Gastroesophageal sphincter (tissue), 4 donors: ENCODE data around the gene NAB1. TPM values are rescaled to one million over a fixed set of nuclear protein-coding genes. Genes with fewer than 3 reads are reported as not detected.

ENCODE experiments used
- ATAC-seq: fragments of 150-250 bp; one replicate; pipeline ENCODE4 v1.9.1; 2016; ENCODE audit warnings: mild to moderate bottlenecking, moderate library complexity
- H3K27ac ChIP-seq, 4 donors: fragments of 200-600 bp; sonication (generic) in 3 of 4; 1 replicate in 3 of 4; 2 replicates in 1 of 4; pipeline ENCODE4 v1.5.1; 2016 to 2019
- H3K27me3 ChIP-seq: fragments of 200-600 bp; sonication (generic); one replicate; pipeline ENCODE4 v1.5.1; 2019
- H3K36me3 ChIP-seq, 2 donors: fragments of 200-600 bp; sonication (generic); one replicate each; pipeline ENCODE4 v1.5.1; 2019; ENCODE audit warnings: control low read depth in 1 of 2
- H3K4me1 ChIP-seq, 3 donors: fragments of 200-600 bp; sonication (generic); 1 replicate in 2 of 3; 2 replicates in 1 of 3; pipeline ENCODE4 v1.5.1; 2016 to 2019; ENCODE audit warnings: control low read depth in 2 of 3
- H3K4me3 ChIP-seq, 2 donors: fragments of 200-600 bp; sonication (generic); one replicate each; pipeline ENCODE4 v1.5.1; 2019; ENCODE audit warnings: mild to moderate bottlenecking in 1 of 2, moderate library complexity in 1 of 2
- H3K9me3 ChIP-seq, 3 donors: fragments of 200-600 bp; sonication (generic); one replicate each; pipeline ENCODE4 v1.5.1; 2017 to 2019; ENCODE audit warnings: control low read depth in 2 of 3
- CTCF ChIP-seq, 4 experiments: fragments of 200-600 bp in 2 of 4; fragments of 450-650 bp in 2 of 4; sonication (generic) in 1 of 4; IDR thresholded peaks; one replicate each; pipeline ENCODE4 v1.5.1; 2017 to 2019; ENCODE audit warnings: antibody characterized with exemption in 4 of 4, mild to moderate bottlenecking in 2 of 4, moderate library complexity in 2 of 4
- EP300 ChIP-seq: sonication (generic); formaldehyde crosslinking; IDR thresholded peaks from one replicate; pipeline ENCODE4 v1.6.1; 2017; ENCODE audit warnings: antibody characterized with exemption, mild to moderate bottlenecking
- POLR2A ChIP-seq, 2 donors: fragments of 450-650 bp; IDR thresholded peaks; one replicate each; pipeline ENCODE4 v1.6.1; 2017; ENCODE audit warnings: antibody characterized with exemption in 2 of 2, mild to moderate bottlenecking in 2 of 2, moderate library complexity in 1 of 2
- POLR2AphosphoS5 ChIP-seq: sonication (generic); formaldehyde crosslinking; IDR thresholded peaks from one replicate; pipeline ENCODE4 v1.6.1; 2017; ENCODE audit warnings: antibody characterized with exemption
- WGBS, 2 donors: methylation state at CpG; one replicate each; pipeline ENCODE4 v1.1.5; 2018; ENCODE audit warnings: low coverage in 1 of 2; 5-methylcytosine and 5-hydroxymethylcytosine counted together
- total RNA-seq, 4 donors: library from RNA; depleted of rRNA; stranded (reverse); fragments of >200 nt; gene quantifications; one replicate each; pipeline ENCODE4 v1.1.0, GENCODE V29; 2016

Gene NAB1
- total RNA-seq, 4 donors from 2014 or later = 50.9 to 98.5 (median 73.8) TPM

DNA sequence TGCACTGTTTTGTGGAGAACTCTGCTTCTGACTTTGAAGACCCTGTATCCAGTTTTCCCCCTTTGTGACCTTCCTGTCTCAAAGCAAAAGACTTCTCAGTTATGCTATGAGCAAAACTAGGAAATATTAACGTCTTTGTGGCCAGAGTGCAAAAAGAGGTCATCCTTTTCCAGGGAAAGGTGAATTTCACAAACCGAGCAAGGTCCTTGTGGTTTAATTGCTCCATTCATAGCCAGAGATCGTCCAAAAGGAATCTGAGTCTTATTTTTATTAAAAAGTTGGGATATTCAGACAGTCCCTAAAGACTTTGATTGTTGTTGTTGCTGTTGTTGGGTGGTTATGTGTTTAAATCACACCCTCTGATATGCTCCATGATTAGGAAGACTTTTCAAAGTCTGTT is 77.4 kb downstream of the NAB1 start:
- WGBS, 2 donors = 44 to 60% methylated on average over 2 to 3 of the region's 3 CpGs
- Histone ChIP-seq H3K27ac (no peak overlapping the region), H3K27me3 (no peaks in the 10 kb centered on the region), H3K9me3 (no peaks in the 10 kb centered on the region), H3K36me3 (no peaks in the 10 kb centered on the region), H3K4me3 (no peak overlapping the region), H3K4me1 (no peaks in the 10 kb centered on the region)
- ATAC-seq = no peak
- TF ChIP-seq POLR2A (IDR thresholded peaks at IDR 0.05) (no peak), EP300 (no peak), CTCF (IDR thresholded peaks at IDR 0.05) (no peak), POLR2AphosphoS5 (no peak)

- no peaks in the 10 kb centered on the region for H3K9me3 ChIP-seq
- H3K4me3 ChIP-seq = no peak overlapping the region
- no peaks in the 10 kb centered on the region for H3K4me1 ChIP-seq
- H3K36me3 ChIP-seq = no peaks in the 10 kb centered on the region
- no peaks in the 10 kb centered on the region for H3K27me3 ChIP-seq
- WGBS, 2 donors = 93 to 96% methylated on average over 4 to 8 of the region's 8 CpGs
- ATAC-seq = no peak
- no peak overlapping the region for H3K27ac ChIP-seq
- TF ChIP-seq POLR2AphosphoS5 (no peak), POLR2A (IDR thresholded peaks at IDR 0.05) (no peak), EP300 (no peak), CTCF (IDR thresholded peaks at IDR 0.05) (no peak)
These were observed 87.5 kb downstream of the NAB1 start for GRCh38 chr2:190736355-190736754.

DNA sequence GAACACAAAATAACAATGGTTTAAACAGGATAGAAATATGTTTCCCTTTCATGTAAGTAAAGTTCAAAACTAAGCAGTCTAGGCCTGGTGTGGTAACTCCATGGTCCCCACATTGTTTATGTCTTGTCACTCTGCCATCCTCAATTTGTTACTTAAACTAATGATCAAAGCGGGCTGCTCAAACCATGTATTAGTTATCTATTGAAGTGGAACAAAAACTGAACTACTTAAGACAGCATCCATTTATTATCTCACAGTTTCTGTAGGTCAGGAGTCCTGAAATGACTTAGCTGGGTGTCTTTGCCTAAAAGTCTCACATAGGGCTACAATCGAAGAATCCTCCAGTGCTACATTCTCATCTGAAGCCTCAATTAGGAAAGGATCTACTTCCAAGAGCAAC is 91.6 kb downstream of the NAB1 start:
- WGBS, 2 donors = 73 to 86% methylated on average over 1 to 2 of the region's 2 CpGs
- Histone ChIP-seq H3K9me3 (no peaks in the 10 kb centered on the region), H3K27me3 (no peaks in the 10 kb centered on the region), H3K4me3 (no peak overlapping the region), H3K36me3 (no peaks in the 10 kb centered on the region), H3K4me1 (no peaks in the 10 kb centered on the region), H3K27ac (no peak overlapping the region)
- ATAC-seq = no peak
- no peak for TF ChIP-seq EP300

Other genes with a start within 250 kb of the NAB1 start
- gene MFSD6, start 240.7 kb upstream of the NAB1 start, total RNA-seq = 100 to 1,000 TPM in 3 of 4 donors, 10 to 100 TPM in 1; 80.2 to 176 (median 143) TPM
- gene NEMP2, start 114.4 kb upstream of the NAB1 start, total RNA-seq = 1 to 10 TPM in 3 of 4 donors, under 1 TPM in 1; 0.94 to 5.3 (median 3.5) TPM
- gene GLS, start 231.7 kb downstream of the NAB1 start, total RNA-seq = 100 to 1,000 TPM in 3 of 4 donors, 10 to 100 TPM in 1; 85.4 to 219 (median 117) TPM